Natural killer cell (primary cell): ENCODE data around the gene TRIM31. TPM values are rescaled to one million over a fixed set of nuclear protein-coding genes. Genes with fewer than 3 reads are reported as not detected.

ENCODE experiments used
- ATAC-seq, 3 donors: fragments of 150-1000 bp in 2 of 3; fragments of 200-7000 bp in 1 of 3; cut with Tn5 transposase; 1 replicate in 1 of 3; 2 replicates in 2 of 3; pipeline ENCODE4 v1.10.0; 2021; ENCODE audit warnings: mild to moderate bottlenecking in 2 of 3, moderate library complexity in 2 of 3
- DNase-seq, 2 donors: peaks; one replicate each; pipeline versions ENCODE4 v3.0.0 to v3.0.0-alpha.2; 2013 to 2021; ENCODE audit warnings: mixed read lengths in 1 of 2
- H3K27ac ChIP-seq: one replicate; pipeline ENCODE4 v1.5.1; 2013; ENCODE audit warnings: mild to moderate bottlenecking, low read length
- H3K27me3 ChIP-seq: one replicate; pipeline ENCODE4 v1.6.1; 2013; ENCODE audit warnings: low read length; ENCODE audit not compliant: control insufficient read depth, insufficient read depth
- H3K36me3 ChIP-seq: one replicate; pipeline ENCODE4 v1.6.1; 2013; ENCODE audit warnings: low read length; ENCODE audit not compliant: control insufficient read depth, insufficient read depth
- H3K4me1 ChIP-seq: one replicate; pipeline ENCODE4 v1.6.1; 2013; ENCODE audit warnings: low read length; ENCODE audit not compliant: control insufficient read depth, insufficient read depth
- H3K4me3 ChIP-seq: one replicate; pipeline ENCODE4 v1.5.1; 2013; ENCODE audit warnings: low read length
- H3K9me3 ChIP-seq: one replicate; pipeline ENCODE4 v1.6.1; 2013; ENCODE audit warnings: low read length; ENCODE audit not compliant: control insufficient read depth, insufficient read depth
- H3K27ac Mint-ChIP-seq, 2 donors: one replicate each; pipeline ENCODE4 v1.8.0; 2022; ENCODE audit warnings: mild to moderate bottlenecking in 2 of 2, mixed read lengths in 2 of 2, moderate library complexity in 1 of 2
- H3K27me3 Mint-ChIP-seq, 2 donors: one replicate each; pipeline ENCODE4 v1.8.0; 2022; ENCODE audit warnings: low read depth in 2 of 2, mixed read lengths in 2 of 2
- H3K36me3 Mint-ChIP-seq: one replicate; pipeline ENCODE4 v1.8.0; 2022; ENCODE audit warnings: mixed read lengths
- H3K4me1 Mint-ChIP-seq, 2 donors: one replicate each; pipeline ENCODE4 v1.8.0; 2022; ENCODE audit warnings: mixed read lengths in 2 of 2
- H3K4me3 Mint-ChIP-seq: one replicate; pipeline ENCODE4 v1.8.0; 2022; ENCODE audit warnings: mild to moderate bottlenecking, moderate library complexity, mixed read lengths
- H3K9me3 Mint-ChIP-seq, 2 donors: one replicate each; pipeline ENCODE4 v1.8.0; 2022; ENCODE audit warnings: mixed read lengths in 2 of 2
- WGBS: methylation state at CpG from one replicate; pipeline ENCODE4 v1.1.7; 2013; ENCODE audit warnings: missing lambda C conversion rate; ENCODE audit not compliant: insufficient coverage; 5-methylcytosine and 5-hydroxymethylcytosine counted together
- intact Hi-C: fragments of 100-400 bp; cut with micrococcal nuclease; formaldehyde crosslinking; loops from one replicate; pipeline ENCODE4 v1.14.2; 2022
- total RNA-seq, 4 donors: library from RNA; stranded (reverse); fragments of 120-200 nt in 1 of 4; gene quantifications; one replicate each; pipeline versions ENCODE4 v1.2.3 to v1.2.4, GENCODE V29; 2013 to 2022
- TF ChIP-seq, protein P1 (sequence below): fragments of 200-600 bp; IDR thresholded peaks from one replicate; pipeline ENCODE4 v1.8.0; 2022; ENCODE audit warnings: antibody characterized with exemption

Gene TRIM31, protein sequence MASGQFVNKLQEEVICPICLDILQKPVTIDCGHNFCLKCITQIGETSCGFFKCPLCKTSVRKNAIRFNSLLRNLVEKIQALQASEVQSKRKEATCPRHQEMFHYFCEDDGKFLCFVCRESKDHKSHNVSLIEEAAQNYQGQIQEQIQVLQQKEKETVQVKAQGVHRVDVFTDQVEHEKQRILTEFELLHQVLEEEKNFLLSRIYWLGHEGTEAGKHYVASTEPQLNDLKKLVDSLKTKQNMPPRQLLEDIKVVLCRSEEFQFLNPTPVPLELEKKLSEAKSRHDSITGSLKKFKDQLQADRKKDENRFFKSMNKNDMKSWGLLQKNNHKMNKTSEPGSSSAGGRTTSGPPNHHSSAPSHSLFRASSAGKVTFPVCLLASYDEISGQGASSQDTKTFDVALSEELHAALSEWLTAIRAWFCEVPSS
- total RNA-seq, result not detected
- not detected for total RNA-seq (2013)

DNA sequence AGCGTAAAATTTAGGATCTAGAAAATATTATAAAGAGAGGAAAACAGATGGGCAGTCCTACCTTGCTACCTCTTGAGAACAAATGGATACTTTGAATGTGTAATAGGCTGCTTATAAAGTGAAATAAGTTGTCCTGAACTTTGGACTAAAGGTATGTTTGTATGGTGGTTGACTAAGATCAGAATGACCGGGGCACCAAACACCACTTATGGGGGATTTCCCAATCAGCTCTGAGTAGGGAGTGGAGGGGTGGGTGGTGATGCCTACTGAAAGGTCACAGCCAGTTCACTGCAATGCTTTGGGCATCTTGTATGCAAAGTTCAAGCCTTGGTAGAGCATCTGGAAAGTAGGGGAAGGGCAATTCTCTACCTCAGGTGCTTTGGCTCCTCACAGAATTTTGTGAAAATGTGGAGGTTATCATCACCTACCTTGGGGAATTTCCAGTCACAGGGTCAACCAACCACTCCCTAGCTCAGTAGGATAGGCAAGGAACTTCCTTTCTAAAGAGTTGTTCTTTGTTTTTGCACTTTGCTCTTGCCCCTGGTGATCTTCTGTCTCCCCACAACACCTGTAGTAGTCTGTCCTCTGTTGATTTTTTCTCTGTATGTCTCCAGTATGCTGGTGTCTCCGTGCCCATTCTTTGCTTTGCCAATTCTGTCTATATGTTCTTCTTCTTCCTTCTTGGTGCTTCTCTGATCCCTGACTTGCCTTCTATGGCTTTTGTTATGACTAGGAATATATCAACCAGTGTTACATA lies at the start of gene TRIM31:
Gene TRIM31, minus strand, starts transcription at position 88 of the 757 bp plus-strand sequence. CDS start 285 bp downstream, outside the sequence.
- Histone ChIP-seq H3K4me1 (no peaks in the 10 kb centered on the region), H3K4me3 (no peak within 1 kb of the TSS), H3K27ac (no peak within 1 kb of the TSS), H3K9me3 (no peaks in the 10 kb centered on the region), H3K27me3 (peaks cover 7% of the 10 kb centered on the region), H3K36me3 (no peaks in the 10 kb centered on the region)
- Mint-ChIP-seq H3K4me1 (no peaks in the 10 kb centered on the region), H3K9me3 (no peaks in the 10 kb centered on the region), H3K27ac (no peak within 1 kb of the TSS), H3K4me3 (no peak within 1 kb of the TSS), H3K27me3 (peaks cover 34 to 65% of the 10 kb centered on the region in 2 donors), H3K36me3 (no peaks in the 10 kb centered on the region)
- DNase-seq, result no peak
- intact Hi-C loops, result no loop called here
- WGBS, result 53% methylated on average over 3 of the region's 3 CpGs
- ATAC-seq, result peak in 2 of 3 donors; percentile 30 to 74
- TF ChIP-seq, protein P1, sequence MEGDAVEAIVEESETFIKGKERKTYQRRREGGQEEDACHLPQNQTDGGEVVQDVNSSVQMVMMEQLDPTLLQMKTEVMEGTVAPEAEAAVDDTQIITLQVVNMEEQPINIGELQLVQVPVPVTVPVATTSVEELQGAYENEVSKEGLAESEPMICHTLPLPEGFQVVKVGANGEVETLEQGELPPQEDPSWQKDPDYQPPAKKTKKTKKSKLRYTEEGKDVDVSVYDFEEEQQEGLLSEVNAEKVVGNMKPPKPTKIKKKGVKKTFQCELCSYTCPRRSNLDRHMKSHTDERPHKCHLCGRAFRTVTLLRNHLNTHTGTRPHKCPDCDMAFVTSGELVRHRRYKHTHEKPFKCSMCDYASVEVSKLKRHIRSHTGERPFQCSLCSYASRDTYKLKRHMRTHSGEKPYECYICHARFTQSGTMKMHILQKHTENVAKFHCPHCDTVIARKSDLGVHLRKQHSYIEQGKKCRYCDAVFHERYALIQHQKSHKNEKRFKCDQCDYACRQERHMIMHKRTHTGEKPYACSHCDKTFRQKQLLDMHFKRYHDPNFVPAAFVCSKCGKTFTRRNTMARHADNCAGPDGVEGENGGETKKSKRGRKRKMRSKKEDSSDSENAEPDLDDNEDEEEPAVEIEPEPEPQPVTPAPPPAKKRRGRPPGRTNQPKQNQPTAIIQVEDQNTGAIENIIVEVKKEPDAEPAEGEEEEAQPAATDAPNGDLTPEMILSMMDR, result no peak

DNA sequence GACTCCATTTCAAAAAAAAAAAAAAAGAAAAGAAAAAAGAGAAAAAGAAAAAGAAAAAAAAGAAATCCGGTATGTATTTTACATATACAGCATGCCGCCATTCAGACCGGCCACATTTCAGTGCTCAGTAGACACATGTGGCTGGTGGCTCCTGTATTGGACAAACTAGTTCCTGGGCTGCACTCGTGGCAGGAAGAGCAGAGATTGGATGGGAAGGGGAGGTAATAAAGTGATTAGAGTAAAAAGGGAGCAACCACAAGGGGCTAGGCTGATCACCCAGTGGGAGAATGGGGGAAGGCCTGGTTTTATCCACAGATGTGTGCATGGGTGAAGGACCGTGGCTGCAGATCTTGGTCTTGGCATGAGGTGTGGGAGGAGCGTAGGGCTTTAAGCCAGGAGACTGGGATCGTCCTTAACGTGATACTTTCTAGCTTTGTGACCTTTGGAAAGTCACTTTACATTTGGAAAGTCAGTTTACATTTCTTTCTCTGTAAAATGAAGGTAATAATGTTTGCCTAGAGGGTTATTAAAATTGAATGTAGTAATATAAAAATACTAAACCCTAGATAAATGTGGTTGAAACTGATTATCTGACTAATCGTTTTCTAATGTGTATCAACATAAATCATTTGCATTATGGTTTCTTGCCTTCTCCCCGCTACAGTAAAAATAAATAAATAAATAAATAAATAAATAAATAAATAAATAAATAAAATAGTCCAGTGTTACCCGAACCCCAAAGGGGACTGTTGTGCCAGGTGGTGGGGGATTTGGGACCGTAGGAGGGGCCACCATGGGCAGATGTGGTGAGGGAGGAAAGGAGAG lies 49.6 kb upstream of the TRIM31 start:
- no peak for DNase-seq
- no peaks in the 10 kb centered on the region for H3K4me1 ChIP-seq
- ATAC-seq, result no peak
- no peaks in the 10 kb centered on the region for H3K9me3 Mint-ChIP-seq
- H3K27me3 Mint-ChIP-seq, result peaks cover 10 to 37% of the 10 kb centered on the region in 2 donors
- H3K36me3 ChIP-seq, result no peaks in the 10 kb centered on the region
- intact Hi-C loops, result no loop called here
- no peak overlapping the region for H3K4me3 Mint-ChIP-seq
- peaks cover 2% of the 10 kb centered on the region for H3K27me3 ChIP-seq
- no peaks in the 10 kb centered on the region for H3K9me3 ChIP-seq
- 85% methylated on average over 8 of the region's 12 CpGs for WGBS
- no peaks in the 10 kb centered on the region for H3K4me1 Mint-ChIP-seq
- TF ChIP-seq, protein P1, result no peak
- no peak overlapping the region for H3K27ac Mint-ChIP-seq
- H3K27ac ChIP-seq, result no peak overlapping the region
- H3K36me3 Mint-ChIP-seq, result no peaks in the 10 kb centered on the region
- H3K4me3 ChIP-seq, result no peak overlapping the region

DNA sequence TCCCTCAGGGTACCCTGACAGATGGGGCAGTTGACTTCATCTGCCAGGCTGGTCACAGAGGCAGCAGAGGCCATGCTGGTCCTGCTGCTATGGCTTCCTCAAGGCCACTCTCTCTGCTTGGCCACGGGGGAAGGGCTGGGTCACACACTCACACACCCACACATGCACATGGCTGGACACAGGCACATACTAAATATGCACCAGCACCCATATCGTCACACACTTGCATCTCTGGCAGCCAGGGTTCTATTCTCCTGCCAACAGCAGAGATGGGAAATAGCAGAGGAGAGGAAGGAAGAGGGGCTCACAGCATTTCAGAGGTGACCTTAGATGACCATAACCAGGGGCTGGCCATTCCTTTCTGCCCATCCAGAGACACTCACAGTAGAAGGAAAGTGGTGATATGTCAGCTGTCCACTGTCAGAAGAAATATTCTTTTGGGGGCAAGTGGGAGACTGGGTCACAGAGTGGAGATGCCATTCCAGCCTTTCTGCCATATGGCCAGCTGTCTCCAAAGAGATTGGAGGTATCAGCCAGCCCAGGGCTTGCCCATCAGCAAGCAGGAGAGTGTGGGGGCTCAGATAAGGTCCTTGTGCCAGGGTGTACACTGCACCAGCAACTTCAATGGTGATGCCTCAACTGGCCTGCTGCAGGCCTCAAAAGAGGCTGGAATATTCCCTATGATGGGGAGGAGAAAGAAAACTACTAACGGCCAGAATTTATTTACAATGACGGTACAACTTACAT lies 48.1 kb upstream of the TRIM31 start, which contains the start of gene TRIM10:
Gene TRIM10, minus strand, starts transcription at position 427 of the 747 bp plus-strand sequence. Its CDS starts 353 bp downstream, at position 74.
- TF ChIP-seq, protein P1, result no peak
- H3K27ac Mint-ChIP-seq, result no peak within 1 kb of the TSS
- H3K4me1 Mint-ChIP-seq, result no peaks in the 10 kb centered on the region
- Histone ChIP-seq H3K4me1 (no peaks in the 10 kb centered on the region), H3K4me3 (no peak within 1 kb of the TSS), H3K9me3 (no peaks in the 10 kb centered on the region), H3K36me3 (no peaks in the 10 kb centered on the region), H3K27ac (no peak within 1 kb of the TSS), H3K27me3 (peaks cover 2% of the 10 kb centered on the region)
- no peak within 1 kb of the TSS for H3K4me3 Mint-ChIP-seq
- no peak for ATAC-seq
- intact Hi-C loops, result no loop called here
- peaks cover 10 to 32% of the 10 kb centered on the region in 2 donors for H3K27me3 Mint-ChIP-seq
- 88% methylated on average over 3 of the region's 4 CpGs for WGBS
- H3K36me3 Mint-ChIP-seq, result no peaks in the 10 kb centered on the region
- H3K9me3 Mint-ChIP-seq, result no peaks in the 10 kb centered on the region
- DNase-seq, result no peak
